ENCODE data around the gene IL4. TPM values are rescaled to one million over a fixed set of nuclear protein-coding genes. Genes with fewer than 3 reads are reported as not detected.

IL4 gene
- total RNA-seq, 3 donors from 2014 or later (not counting 1 experiment from before 2014, with no cell fraction given), result 8.1 TPM; not detected in 2

DNA sequence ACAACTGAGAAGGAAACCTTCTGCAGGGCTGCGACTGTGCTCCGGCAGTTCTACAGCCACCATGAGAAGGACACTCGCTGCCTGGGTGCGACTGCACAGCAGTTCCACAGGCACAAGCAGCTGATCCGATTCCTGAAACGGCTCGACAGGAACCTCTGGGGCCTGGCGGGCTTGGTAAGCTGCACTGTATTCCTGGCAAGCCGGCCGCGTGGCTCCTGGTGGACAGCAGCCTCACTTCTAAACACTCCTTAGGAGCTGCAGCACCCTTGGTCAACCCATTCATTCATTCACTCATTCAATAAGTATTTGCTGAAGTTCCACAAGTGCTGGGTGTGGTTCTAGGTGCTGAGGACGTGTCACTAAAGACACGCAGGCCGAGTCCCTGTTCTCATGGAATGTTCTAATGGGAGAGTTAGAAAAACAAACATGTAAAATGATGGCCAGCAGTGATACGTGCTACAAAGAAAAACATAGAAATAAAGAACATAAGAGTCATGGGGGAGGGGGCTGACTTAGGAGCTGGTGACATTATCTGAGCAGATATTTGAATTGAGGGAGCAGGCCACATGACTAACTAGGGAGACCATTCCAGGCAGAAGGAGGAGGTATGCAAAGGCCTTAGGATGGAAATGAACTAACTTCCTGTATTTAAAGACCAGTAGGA is 6.1 kb downstream of the IL4 start:
- ATAC-seq (no peak), DNase-seq (no peak)
- Histone ChIP-seq H3K36me3 (ENCODE audit: control insufficient read depth, insufficient read depth, low read length) (no peaks in the 10 kb centered on the region), H3K4me3 (ENCODE audit: low read length) (no peak overlapping the region), H3K9me3 (ENCODE audit: control insufficient read depth, insufficient read depth, low read length) (no peaks in the 10 kb centered on the region), H3K27ac (ENCODE audit: low read length) (no peak overlapping the region), H3K4me1 (ENCODE audit: control insufficient read depth, insufficient read depth, low read length) (peaks cover 12% of the 10 kb centered on the region), H3K27me3 (ENCODE audit: control insufficient read depth, insufficient read depth, low read length) (no peaks in the 10 kb centered on the region)
- Mint-ChIP-seq H3K4me3 (no peak overlapping the region), H3K27me3 (ENCODE audit: low read depth in 2 of 2) (peaks cover 5 to 11% of the 10 kb centered on the region in 2 donors), H3K9me3 (no peaks in the 10 kb centered on the region), H3K27ac (no peak overlapping the region), H3K4me1 (peaks cover 2 to 12% of the 10 kb centered on the region in 2 donors), H3K36me3 (no peaks in the 10 kb centered on the region)
- 95% methylated on average over 15 of the region's 15 CpGs for WGBS (ENCODE audit: insufficient coverage)
- intact Hi-C loops (cut with micrococcal nuclease), result no loop called here
- TF ChIP-seq, protein P1, sequence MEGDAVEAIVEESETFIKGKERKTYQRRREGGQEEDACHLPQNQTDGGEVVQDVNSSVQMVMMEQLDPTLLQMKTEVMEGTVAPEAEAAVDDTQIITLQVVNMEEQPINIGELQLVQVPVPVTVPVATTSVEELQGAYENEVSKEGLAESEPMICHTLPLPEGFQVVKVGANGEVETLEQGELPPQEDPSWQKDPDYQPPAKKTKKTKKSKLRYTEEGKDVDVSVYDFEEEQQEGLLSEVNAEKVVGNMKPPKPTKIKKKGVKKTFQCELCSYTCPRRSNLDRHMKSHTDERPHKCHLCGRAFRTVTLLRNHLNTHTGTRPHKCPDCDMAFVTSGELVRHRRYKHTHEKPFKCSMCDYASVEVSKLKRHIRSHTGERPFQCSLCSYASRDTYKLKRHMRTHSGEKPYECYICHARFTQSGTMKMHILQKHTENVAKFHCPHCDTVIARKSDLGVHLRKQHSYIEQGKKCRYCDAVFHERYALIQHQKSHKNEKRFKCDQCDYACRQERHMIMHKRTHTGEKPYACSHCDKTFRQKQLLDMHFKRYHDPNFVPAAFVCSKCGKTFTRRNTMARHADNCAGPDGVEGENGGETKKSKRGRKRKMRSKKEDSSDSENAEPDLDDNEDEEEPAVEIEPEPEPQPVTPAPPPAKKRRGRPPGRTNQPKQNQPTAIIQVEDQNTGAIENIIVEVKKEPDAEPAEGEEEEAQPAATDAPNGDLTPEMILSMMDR (IDR thresholded peaks at IDR 0.05), result no peak

DNA sequence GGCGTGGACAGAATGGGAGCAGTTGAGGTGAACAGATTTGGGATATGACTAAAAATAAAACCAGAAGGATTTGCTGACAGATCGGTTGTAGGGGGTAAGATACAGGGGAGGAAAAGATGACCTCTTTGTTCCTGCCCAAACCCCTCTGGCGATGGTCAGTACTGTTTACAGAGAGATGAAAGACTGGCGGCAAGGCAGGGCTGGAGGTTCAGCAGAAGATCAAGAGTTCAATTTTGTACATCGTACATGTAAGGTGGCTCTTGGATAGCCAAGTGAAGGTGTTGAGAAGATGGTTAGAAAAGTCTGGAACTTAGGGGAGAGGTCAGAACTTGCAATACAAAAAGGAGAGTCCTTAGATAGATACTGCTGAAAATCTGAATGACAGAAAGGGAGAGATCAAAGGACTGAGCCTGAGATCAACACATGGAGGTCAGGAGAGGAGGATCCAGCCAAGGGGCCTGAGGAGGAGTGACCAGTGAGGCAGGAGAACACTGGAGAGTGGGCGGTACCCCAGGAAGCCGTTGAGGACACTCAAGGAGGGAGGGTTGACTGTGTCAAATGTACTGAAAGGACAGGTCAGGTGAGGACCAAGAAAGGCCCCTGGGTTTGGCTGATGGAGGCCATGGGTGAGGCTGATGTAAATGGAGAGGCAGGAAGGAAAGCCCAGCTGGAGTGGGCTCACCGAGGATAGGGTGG is 7.1 kb downstream of the IL4 start:
- no peak overlapping the region for H3K27ac Mint-ChIP-seq
- intact Hi-C loops (cut with micrococcal nuclease), result no loop called here
- ATAC-seq (no peak), DNase-seq (no peak)
- H3K9me3 Mint-ChIP-seq, result no peaks in the 10 kb centered on the region
- 94% methylated on average over 8 of the region's 8 CpGs for WGBS (ENCODE audit: insufficient coverage)
- no peak overlapping the region for H3K27ac ChIP-seq (ENCODE audit: low read length)
- no peak overlapping the region for H3K4me3 Mint-ChIP-seq
- H3K36me3 ChIP-seq (ENCODE audit: control insufficient read depth, insufficient read depth, low read length), result no peaks in the 10 kb centered on the region
- no peak overlapping the region for H3K4me3 ChIP-seq (ENCODE audit: low read length)
- H3K27me3 Mint-ChIP-seq (ENCODE audit: low read depth in 2 of 2), result peaks cover 5 to 10% of the 10 kb centered on the region in 2 donors
- no peaks in the 10 kb centered on the region for H3K27me3 ChIP-seq (ENCODE audit: control insufficient read depth, insufficient read depth, low read length)
- TF ChIP-seq, protein P1 (IDR thresholded peaks at IDR 0.05), result no peak
- no peaks in the 10 kb centered on the region for H3K9me3 ChIP-seq (ENCODE audit: control insufficient read depth, insufficient read depth, low read length)
- H3K4me1 ChIP-seq (ENCODE audit: control insufficient read depth, insufficient read depth, low read length), result peaks cover 5% of the 10 kb centered on the region
- H3K4me1 Mint-ChIP-seq, result peaks cover 7 to 16% of the 10 kb centered on the region in 2 donors
- H3K36me3 Mint-ChIP-seq, result no peaks in the 10 kb centered on the region

- H3K27ac ChIP-seq (ENCODE audit: low read length), result no peak overlapping the region
- no peaks in the 10 kb centered on the region for H3K27me3 ChIP-seq (ENCODE audit: control insufficient read depth, insufficient read depth, low read length)
- TF ChIP-seq, protein P1 (IDR thresholded peaks at IDR 0.05), result no peak
- no peak overlapping the region for H3K4me3 ChIP-seq (ENCODE audit: low read length)
- peaks cover 5% of the 10 kb centered on the region in 2 donors for H3K27me3 Mint-ChIP-seq (ENCODE audit: low read depth in 2 of 2)
- 60% methylated on average over 2 of the region's 2 CpGs for WGBS (ENCODE audit: insufficient coverage)
- H3K4me3 Mint-ChIP-seq, result no peak overlapping the region
- H3K9me3 Mint-ChIP-seq, result no peaks in the 10 kb centered on the region
- no peaks in the 10 kb centered on the region for H3K36me3 Mint-ChIP-seq
- H3K4me1 ChIP-seq (ENCODE audit: control insufficient read depth, insufficient read depth, low read length), result no peaks in the 10 kb centered on the region
- no peak overlapping the region for H3K27ac Mint-ChIP-seq
- peaks cover 7 to 11% of the 10 kb centered on the region in 2 donors for H3K4me1 Mint-ChIP-seq
- DNase-seq (no peak), ATAC-seq (no peak)
- H3K36me3 ChIP-seq (ENCODE audit: control insufficient read depth, insufficient read depth, low read length), result no peaks in the 10 kb centered on the region
- no peaks in the 10 kb centered on the region for H3K9me3 ChIP-seq (ENCODE audit: control insufficient read depth, insufficient read depth, low read length)
- intact Hi-C loops (cut with micrococcal nuclease), result no loop called here
Observed at GRCh38 chr5:132681476-132681831, 7.7 kb downstream of the IL4 start.
